Measurements from ENCODE around the gene SPATA13. TPM values are rescaled to one million over a fixed set of nuclear protein-coding genes. Genes with fewer than 3 reads are reported as not detected.
"Not testable (repeated sequence)": the region's sequence is repeated elsewhere in the genome, so short reads cannot be mapped to it uniquely, and the experiment has no call there.

SPATA13 gene
- total RNA-seq, 1 donor from 2014 or later: 30.6 TPM

DNA sequence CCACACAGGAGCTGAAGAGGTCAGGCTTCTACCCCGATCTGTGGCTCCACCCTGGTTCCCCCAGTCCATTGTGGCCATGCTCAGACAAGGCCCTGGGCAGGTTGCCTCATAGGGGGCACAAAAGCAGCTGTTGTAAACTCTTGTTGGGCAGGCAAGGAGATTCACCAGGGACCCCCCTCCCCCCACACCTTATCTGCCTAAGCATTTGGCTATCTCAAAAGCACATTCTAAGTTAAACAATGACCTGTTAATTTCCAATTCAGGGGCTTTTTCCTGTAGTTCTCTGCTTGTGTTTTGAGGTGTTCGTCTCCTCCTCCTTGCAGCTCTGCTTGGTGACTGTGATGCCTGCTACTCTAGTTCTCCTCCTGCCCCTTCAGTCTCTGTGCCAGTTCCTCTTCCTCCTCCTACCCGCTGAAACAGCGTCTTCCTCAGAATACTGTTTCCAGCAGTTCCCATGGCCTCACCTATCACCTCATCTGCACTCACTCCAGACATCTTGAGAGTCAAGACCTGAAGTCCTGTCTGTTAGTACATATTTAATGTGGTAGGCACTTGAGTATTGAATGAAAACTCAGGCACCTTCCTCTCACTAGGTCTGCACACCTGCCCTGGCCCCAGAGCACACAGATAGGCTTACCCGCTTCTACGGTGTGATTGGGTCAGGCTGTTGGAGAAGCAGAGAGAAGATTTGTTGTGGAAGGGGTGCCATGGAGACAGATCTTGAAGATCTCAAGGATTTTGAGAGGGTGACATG is 31.7 kb downstream of the SPATA13 start:
- DNase-seq (ENCODE audit: low spot score in 2 of 2) (no peak), FAIRE-seq (no peak)

DNA sequence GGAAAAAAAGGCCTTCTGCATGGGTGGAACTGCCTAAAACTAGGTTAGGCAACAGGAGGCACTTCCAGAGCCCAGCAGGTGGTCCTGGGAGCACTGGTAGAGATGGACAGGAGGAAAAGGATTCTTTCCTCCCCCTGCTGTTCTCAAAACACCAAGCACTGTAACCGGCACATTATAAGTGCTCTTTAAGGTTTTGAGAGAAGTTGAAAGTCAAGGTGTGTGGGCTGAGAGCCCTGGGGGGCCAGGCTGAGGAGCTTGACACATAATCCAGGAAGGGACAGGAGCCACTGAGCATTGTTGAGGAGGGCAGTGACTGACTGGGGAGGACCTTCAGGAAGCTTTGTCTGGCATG is 32.3 kb downstream of the SPATA13 start:
- FAIRE-seq (no peak), DNase-seq (ENCODE audit: low spot score in 2 of 2) (no peak)

GRCh38 chr13:24194447-24194846 is 33.9 kb downstream of the SPATA13 start:
- DNase-seq (ENCODE audit: low spot score in 2 of 2): no peak
- FAIRE-seq: no peak

GRCh38 chr13:24195626-24196025 is 35.1 kb downstream of the SPATA13 start:
- FAIRE-seq (no peak), DNase-seq (ENCODE audit: low spot score in 2 of 2) (no peak)

DNA sequence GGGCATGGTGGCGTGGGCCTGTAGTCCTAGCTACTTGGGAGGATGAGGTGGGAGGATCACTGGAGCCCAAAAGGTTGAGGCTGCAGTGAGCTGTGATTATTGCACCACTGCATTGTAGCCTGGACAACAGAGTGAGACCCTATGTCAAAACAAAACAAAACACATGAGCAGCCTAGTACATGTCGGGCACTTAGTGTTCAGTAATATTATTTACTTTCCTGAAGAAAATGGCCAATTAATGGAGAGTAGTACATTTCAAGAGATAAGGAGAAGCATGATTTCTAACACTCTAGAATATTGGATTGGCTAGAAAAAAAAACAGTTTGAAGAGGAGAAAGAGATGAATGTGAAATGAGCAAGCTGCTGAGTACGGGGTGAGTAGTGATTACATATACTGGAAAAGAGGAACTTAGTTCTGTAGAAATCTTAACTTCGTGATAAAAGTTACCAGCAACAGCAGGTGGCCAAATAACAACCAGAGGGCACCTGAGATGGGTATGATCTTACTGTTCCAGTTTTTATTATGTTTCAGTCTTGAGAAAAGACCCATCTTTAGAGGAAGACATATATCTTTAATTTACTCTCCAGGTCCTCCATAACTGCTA is 36.2 kb downstream of the SPATA13 start:
- no peak for DNase-seq (ENCODE audit: low spot score in 2 of 2)
- FAIRE-seq: no peak

GRCh38 chr13:24199016-24199415 is 38.5 kb downstream of the SPATA13 start:
- no peak for DNase-seq (ENCODE audit: low spot score in 2 of 2)
- no peak for FAIRE-seq

DNA sequence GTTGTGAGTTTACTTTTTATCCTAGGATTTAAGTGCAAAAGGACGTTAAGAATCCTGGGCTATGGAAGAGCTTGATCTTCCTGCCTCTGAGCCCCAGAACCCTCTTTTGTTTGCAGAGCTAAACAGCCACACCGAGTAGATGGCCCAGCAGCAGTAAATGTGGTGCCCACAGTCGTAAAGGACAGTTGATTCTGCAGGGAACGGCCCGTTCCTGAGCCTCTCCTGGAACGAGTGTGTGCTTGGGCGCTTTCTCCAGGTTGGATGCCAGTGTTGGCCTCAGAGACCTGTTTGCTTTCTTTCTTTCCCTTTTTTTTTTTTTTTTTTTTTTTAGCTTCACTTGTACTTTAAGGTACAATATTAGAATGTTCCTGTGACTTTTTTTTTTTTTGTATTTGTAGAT is 41.7 kb downstream of the SPATA13 start:
- no peak for DNase-seq (ENCODE audit: low spot score in 2 of 2)
- no peak for FAIRE-seq

DNA sequence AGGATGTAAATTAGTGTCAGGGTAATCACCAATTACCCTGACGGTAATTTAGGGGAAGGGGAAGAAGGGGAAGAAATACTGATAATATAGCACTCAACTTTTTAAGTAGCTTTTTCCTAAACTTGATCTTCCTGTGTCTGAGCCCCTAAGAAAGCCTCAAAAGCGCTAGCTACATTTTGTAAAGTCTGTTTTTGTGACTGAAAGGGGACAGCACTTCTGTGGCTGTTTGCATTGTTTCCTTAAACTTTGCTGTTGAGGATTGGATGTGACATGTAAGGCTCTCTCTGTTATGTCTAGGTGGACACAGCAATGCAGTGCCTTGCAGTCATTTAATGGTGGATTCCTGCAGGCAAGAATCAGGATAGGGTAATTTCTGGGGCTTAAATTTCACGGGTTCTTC is 42.8 kb downstream of the SPATA13 start:
- FAIRE-seq: no peak
- no peak for DNase-seq (ENCODE audit: low spot score in 2 of 2)

DNA sequence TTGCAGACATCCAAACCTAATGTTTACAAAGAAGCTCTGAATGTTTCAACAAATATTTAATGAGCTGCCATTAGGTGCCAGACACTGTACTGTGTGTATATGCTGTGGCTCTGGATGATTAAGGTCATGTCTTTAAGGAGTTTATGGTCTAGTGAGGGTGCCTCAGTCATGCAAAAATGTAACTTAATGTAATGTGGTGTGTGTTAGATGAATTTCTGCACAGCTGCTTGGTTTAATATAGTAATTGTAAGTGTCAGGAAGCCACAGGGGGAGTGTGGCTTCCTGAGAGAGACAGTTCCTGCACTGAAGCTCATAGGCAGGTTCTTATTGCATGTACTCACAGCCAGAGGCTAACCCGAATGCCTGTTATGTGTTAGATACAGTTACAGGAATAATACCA is 43.3 kb downstream of the SPATA13 start:
- FAIRE-seq: no peak
- DNase-seq (ENCODE audit: low spot score in 2 of 2): no peak

GRCh38 chr13:24205076-24205475 is 44.6 kb downstream of the SPATA13 start:
- FAIRE-seq; DNase-seq (ENCODE audit: low spot score in 2 of 2): not testable (repeated sequence)

DNA sequence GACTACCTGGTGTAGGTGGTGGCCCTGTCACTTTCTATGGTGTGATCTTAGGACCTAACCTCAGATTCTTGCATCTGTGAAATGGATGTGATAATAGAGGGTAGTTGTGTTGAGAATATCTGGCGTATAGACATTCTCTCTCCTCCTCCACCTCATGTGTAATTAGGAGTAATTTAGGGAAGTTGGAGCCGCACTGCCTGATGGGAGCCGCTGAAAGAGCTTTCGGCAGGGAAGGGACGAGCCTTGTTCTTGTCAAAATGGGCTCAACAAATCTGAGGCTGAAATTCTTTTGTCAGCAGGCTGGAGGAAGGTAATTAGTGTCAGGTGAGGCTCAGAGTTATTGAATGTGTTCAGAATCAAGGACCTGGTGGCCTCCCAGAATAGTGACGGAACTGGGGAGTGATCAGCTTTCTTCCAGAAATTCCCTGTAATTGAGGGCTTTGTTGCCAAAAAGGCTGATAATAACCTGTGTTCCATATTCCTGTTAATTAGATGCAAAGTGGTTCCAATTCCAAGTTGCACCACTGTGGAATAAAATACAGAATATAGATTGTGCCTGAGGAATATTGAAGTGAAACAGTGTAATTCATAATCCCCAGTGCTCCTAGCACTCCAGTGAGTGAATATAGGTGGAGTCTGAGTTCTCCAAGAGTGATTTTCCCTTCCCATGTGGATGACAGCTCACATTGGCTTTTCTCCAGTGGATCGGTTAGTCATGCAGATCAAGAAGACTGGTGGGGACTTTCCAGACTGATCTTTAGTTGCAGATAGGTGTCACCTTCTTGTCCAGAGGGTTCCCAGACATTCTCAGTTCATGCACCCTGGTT is 47.5 kb downstream of the SPATA13 start:
- DNase-seq (ENCODE audit: low spot score in 2 of 2): no peak
- no peak for FAIRE-seq

DNA sequence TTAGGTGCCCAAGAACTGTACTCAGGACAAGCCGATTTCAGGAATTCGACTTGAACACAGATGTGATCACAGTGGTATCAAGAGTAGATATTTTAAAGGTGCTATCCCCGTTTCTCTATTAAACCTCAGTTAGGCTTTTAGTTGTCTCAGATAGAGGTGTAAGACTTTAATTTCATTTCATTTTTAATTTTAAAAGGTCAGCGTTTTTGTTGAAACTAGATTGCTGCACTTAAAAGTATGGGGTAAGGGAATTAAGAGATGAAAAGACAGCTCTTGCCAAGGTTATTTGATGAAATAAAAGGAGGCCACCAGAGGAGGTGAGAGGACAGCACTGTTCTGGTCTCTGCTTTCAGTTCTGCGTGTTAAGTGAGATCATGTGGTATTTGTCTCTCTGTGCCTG is 48.6 kb downstream of the SPATA13 start:
- no peak for DNase-seq (ENCODE audit: low spot score in 2 of 2)
- no peak for FAIRE-seq

- FAIRE-seq (no peak), DNase-seq (ENCODE audit: low spot score in 2 of 2) (no peak)
Observed at GRCh38 chr13:24212254-24212653, 51.7 kb downstream of the SPATA13 start.

DNA sequence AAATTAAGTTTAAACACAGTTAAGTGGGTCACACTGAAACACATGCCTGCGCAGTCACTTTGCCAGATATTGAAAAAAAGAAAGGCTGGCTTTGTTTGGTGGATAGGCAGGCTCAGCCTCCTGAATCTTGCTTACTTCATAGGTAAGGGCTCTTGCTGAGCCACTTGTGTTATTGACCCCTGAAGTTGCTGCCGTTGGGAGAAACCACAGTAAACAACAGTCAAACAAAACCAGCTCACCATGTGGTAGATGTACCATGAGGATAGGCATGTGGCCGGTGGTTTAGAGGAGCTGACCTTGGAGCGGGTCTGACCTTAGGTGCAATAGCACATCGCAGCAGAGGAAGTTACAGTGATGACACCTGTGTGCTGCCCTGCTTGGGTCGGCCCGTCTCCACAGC is 52.2 kb downstream of the SPATA13 start:
- FAIRE-seq: no peak
- DNase-seq (ENCODE audit: low spot score in 2 of 2): no peak

- DNase-seq (ENCODE audit: low spot score in 2 of 2) (no peak), FAIRE-seq (no peak)
Observed at GRCh38 chr13:24213932-24214331, 53.4 kb downstream of the SPATA13 start.

GRCh38 chr13:24214528-24214927 is 54.0 kb downstream of the SPATA13 start:
- no peak for FAIRE-seq
- no peak for DNase-seq (ENCODE audit: low spot score in 2 of 2)

DNA sequence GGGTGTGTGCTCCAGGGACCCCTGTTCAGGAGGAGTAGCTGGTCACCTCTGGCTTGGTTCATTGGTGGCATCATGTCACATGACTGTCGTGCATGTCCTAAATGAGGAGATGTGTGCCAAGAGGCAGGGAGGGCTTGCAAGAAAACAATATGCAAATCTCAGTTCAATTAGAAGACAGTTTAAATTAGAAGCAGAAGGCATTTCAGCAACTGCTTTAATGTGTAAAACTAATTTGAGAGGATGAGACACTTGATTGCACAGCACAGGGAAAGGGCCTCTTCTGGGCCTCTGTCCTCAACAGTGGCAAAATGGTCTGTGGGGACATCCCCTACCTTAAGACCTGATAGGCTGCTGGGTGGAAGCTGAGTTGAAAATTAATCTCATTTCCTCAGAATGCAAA is 54.6 kb downstream of the SPATA13 start:
- no peak for FAIRE-seq
- no peak for DNase-seq (ENCODE audit: low spot score in 2 of 2)

DNA sequence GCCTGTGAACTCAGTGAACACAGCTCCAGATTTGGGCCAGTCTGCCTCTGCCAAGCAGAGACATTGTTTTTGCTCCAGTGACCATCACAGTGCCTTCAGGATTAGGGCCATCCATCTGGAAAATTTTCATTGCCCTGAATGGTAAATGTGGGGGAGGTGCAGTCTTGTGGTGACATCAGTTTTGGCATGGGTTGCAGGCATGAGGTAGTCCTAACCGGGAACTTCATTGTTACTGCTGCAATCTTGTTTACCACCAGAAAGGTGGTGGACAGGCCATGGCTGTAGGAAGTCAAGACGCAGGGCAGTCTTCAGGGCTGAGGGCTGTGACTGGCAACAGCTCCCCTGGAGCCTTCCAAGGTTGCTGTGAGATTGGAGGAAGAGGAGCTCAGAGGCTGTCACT is 55.2 kb downstream of the SPATA13 start:
- DNase-seq (ENCODE audit: low spot score in 2 of 2) (no peak), FAIRE-seq (no peak)

DNA sequence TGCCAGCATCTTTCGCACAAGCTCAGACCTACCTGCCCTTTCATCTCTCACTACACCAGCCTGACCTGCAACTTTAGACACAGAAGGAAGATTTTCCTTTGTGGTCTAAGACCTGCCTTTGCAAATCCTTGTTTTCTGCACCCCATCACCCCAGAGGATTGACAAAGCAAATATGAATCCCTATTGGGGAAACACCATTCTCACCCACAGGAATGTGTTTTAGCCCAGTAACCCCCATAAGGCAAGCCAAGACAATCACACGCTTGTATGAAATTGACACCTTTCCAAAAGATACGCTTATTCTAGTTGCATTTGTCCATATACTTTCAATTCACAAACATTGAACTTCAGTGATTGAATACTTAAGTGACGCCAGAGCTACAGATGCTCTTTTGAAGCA is 55.7 kb downstream of the SPATA13 start:
- no peak for DNase-seq (ENCODE audit: low spot score in 2 of 2)
- no peak for FAIRE-seq

DNA sequence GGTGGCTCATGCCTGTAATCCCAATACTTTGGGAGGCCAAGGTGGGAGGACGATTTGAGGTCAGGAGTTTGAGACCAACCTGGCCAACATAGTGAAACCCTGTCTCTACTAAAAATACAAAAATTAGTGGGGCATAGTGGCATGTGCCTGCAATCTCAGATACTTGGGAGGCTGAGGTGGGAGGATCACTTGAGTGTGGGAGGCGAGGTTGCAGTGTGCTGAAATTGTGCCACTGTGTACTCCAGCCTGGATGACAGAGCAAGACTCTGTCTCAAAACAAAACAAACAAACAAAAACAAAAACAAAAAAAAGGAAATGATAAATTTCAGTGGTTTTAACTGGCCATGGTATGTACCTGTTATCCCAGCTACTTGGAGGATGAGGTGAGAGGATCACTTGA is 56.3 kb downstream of the SPATA13 start:
- not testable (repeated sequence) for DNase-seq (ENCODE audit: low spot score in 2 of 2); FAIRE-seq

DNA sequence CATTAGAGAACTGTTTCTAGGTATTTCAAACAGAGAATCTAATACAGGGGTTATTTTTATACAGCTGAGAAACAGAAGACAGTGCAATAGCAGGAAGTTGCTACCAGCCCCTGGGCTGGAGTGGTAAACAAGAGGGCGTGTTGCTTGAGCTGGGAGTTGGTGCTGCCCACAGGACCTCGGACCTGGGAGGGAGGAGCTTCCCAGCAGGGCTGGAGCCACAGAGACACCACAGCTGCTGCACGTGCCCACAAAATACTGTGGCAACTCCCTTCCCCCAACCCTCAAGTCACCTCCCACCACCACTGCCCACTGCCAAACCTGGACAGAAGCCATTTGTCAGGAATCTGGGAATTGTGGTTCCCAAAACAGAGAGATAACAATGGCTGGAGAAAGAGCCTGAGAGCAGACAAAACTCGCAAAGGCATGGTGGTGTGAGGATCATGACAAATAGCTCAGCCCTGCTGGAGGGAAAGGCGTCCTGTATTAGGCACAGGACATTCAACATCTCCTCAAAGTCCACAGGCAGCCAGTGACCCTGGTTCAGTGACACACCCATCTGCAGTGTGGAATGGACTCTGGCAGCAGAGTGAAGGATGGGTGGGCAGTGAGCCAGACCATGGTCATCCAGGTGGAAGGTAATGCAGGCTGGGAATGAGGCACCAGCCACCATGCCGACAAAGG is 57.2 kb downstream of the SPATA13 start:
- no peak for DNase-seq (ENCODE audit: low spot score in 2 of 2)

More for the DNA sequence above, 57.2 kb downstream of the SPATA13 start:
- no peak for FAIRE-seq
